SU-DHL-6 (cell line): ENCODE data around the gene FAM163B.

Source experiments
- EZH2phosphoT487 ChIP-seq: fragments of 200-600 bp; sonication (generic), shearing (Covaris generic); conservative IDR thresholded peaks from 2 replicates; pipeline ENCODE4 v1.6.1; 2018; ENCODE audit warnings: mild to moderate bottlenecking, antibody characterized with exemption, low read length, moderate library complexity, mixed read lengths
- TF ChIP-seq, protein P1 (sequence below): fragments of 200-600 bp; sonication (generic); IDR thresholded peaks from one replicate; pipeline ENCODE4 v1.5.1; 2017; ENCODE audit warnings: antibody characterized with exemption, mild to moderate bottlenecking, low read length, moderate library complexity; ENCODE audit not compliant: insufficient read depth, poor library complexity, severe bottlenecking

DNA sequence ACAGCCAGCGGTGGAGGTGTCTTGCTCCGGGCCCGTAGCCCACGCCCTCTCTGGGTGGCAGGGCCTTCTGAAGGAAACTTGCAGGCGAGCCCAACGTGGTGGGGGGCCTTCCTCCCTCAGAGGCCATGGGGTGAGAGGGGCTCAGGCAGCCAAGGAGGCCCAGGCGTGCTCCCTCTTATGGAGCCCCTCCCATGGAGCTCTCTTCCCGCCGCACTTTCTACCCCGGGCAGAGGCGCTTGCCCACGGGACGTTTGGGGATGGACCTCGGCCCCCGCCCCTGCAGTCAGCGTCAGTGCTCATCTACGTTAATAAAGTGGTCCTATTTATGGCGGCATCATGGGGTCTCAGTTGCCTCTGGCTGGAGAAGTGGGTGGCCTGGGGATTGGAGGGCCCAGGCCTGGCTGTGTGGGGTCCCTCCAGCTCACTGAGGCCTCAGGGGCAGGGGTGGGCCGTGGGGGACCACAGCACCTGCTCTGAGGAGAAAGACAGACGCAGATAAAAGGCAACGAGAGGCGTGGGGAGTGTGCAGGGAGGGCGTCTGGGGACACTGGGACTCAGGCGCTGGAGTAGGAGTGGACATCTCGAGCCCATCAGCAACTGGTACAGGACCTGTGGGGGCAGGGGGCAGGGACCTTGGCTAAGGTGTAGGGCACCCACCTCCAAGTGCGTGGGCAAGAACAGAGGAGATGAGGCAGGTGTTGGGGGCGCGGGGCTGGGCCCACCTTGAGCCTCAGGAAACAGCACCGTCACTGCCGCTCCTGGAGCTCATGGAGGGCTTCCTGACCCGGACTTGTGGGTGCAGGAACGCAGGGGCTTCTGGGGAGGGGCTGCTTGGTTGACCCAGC is 33.8 kb downstream of the FAM163B start:
- TF ChIP-seq, protein P1, sequence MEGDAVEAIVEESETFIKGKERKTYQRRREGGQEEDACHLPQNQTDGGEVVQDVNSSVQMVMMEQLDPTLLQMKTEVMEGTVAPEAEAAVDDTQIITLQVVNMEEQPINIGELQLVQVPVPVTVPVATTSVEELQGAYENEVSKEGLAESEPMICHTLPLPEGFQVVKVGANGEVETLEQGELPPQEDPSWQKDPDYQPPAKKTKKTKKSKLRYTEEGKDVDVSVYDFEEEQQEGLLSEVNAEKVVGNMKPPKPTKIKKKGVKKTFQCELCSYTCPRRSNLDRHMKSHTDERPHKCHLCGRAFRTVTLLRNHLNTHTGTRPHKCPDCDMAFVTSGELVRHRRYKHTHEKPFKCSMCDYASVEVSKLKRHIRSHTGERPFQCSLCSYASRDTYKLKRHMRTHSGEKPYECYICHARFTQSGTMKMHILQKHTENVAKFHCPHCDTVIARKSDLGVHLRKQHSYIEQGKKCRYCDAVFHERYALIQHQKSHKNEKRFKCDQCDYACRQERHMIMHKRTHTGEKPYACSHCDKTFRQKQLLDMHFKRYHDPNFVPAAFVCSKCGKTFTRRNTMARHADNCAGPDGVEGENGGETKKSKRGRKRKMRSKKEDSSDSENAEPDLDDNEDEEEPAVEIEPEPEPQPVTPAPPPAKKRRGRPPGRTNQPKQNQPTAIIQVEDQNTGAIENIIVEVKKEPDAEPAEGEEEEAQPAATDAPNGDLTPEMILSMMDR = no peak
- no peak for TF ChIP-seq EZH2phosphoT487
